ENCODE results near the gene UBN1.

UBN1 gene

DNA sequence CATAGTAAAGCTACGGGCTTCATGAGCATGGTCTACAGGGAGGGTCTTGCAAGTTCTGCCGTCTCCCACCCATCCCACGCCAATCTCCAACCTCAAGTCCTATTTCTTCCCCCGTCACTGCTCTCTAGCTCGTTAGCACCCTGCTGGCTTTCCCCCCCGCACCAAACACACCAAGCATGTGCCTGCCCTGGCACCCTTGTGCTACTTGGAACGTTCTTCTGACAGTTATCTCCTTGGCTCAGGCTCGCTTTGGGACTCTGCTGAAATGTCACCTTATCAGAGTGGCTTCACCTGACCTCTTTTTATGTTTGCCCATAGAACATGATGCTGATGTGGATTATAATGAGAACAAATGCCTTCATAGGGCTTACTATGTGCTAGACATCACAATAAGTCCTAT lies 22.1 kb upstream of the UBN1 start:
- no peak for DNase-seq

DNA sequence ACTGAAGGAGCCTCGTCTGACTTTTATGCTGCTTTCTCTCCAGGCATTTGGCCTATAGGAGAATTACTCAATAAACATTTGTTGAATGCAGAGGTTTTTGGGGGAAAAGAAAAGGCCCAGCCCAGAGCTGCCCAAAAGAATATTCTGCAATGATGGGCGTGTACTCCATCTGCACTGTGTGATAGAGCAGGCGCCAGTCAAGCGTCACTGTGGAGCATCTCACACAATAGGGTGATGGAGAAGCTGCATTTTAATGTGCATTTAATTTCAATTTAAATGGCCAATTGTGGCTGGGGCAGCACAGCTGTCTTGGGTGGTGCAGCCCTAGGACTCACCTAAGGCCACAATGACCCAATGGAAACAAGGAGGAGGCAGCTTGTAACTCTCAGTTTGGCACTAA lies 20.8 kb upstream of the UBN1 start:
- DNase-seq = no peak

DNA sequence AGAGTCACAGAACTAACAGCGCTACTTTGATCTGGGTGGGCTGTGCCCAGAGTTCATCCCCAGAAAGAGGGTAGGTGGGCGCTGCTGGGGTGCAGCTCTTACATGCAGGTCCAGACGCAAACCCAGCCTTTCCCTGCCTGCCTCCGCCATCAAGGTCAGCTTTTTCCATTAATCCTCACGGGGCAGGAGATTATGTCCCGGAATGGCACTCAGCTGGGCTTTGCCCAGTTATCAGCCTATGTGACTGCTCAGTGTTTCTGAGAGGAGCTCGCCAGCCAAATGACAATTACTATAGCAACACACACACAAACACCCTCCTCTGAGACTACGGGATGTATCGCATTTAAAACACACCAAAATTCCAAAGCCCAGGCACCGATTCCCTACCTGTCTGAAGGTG lies 20.3 kb upstream of the UBN1 start:
- DNase-seq = no peak

DNA sequence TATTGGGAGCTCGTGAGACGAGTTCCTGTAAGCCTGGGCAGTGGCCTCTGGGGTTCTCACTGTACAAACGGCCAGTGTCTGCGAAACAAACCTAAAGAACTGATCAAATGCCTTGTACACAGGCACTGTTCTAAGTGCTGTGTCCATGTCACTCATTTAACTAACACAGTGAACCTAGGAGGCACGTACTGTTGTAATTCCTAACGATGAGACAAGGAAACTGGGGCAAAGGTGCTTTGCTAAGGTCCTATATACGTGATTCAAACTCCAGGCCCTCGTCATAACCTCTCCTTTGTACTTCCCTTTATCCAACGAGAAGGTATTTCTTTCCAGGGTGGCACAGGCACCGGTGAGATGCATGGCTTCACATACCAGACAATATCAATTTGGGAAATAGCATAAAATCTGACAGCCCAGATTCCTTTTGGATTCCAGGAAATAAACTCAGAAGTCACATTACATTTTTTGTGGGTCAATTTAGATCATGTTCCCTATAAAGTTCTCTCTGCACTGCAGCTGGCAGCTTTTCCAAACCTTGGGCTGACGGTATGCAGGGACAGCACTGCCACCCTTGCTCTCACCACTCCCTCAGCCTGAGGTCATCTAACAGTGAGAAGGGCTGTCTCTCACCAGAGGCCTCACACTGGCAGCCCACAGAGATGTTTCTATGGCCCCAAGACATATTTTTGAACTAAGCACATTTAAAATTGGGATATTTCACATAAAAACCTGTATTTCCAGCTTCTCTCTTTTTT lies 18.5 kb upstream of the UBN1 start:
- no peak for DNase-seq

DNA sequence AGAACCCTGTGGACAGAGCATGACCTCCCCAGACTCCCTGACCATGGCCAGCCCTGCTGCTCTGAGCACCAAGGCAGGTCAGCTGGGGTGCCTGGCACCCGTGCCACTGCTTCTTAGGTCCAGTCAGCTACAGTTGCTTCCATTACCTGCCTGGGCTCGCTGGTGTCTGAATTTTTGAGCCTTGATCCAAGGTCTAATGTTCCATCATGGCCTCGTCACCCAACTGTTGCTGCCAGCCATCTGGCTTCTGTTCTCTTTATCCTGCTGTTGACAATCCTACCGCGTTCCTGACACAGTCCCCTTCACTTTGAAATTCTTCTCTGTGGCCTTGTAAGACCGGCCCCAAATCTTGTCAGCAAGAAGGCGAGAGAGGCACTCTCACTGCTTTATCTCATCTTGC lies 16.9 kb upstream of the UBN1 start:
- DNase-seq = no peak

DNA sequence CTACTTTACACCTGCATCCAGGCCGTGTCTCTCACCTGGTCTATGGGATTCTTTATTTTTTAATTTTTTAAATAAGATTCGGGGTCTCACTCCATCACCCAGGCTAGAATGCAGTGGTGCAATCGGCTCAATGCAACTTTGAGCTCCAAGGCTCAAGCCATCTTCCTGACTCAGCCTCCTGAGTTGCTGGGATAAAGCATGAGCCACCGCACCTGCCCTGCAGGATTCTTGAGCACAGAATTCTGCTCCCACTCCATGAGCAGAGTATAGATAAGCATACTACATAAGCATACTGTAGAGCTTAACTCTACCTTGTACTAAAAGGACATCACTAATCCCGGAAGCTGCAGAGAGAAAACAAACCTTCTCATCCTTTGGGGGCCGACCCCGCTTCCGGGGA lies 15.7 kb upstream of the UBN1 start:
- no peak for DNase-seq

DNA sequence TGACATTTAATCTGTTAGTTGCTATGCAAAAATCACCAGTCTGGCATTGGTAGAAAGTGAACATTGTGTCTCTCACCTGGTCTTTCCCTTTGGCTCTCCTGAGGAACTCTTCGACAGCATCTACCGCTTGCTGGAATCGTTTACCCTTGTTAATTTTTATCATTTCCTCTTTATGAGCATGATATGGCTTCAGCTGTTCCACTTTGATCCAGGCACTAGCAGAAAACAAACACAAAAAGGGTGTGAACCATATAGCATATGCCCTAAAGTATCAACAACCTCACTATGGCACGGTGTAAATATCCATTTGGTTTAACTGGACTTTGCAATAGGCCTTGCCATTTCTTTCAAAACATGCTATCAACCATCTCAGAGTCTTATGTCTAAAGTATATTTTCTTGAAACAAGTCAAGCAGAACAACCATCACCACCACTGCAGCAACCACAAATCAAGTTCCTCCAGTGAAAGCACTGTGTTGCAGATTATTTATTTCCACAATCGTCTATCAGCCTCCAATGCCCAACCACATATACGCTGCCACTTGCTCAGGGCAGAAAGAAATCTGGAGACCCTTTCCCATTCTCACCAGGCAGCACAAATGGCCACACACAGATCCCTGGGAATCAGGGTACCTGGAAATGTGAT lies 14.5 kb upstream of the UBN1 start:
- DNase-seq = no peak

DNA sequence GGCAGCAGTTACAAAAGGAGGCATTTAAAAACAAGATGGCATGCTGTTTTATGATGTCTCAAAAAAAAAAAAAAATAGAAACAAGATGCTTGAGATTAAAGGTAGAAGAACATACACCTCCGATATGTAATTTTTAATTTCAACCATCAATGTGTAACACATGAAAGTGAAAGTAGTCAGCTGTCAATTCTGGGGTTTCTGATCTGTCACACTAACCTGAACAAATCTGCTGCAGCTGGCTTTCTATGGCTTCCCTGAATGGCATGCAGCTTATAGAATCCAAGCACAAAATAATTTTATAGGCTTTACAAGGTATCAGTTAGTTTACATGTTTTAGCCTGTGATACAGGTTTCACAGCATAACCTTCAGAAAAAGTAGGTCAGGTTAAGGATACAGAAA lies 13.7 kb upstream of the UBN1 start:
- DNase-seq = no peak

DNA sequence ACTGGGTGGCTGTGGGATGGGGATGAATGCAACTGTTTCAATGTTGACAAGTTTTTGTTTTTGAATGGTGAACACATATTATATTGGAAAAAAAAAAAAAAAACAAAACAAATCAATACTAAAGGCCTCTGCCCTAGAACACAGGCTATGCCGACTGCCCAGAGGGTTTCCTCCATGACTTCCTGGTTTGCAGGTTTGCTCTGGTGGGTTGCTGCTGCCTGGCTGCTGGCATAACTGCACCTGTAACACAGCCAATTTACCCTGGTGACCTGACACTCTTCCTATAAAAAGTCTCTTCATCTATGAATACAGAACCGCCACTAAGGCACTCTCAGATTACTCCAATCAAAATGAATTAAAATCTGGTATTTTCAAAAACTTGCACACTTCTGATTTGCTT lies 10.6 kb upstream of the UBN1 start:
- DNase-seq = no peak

DNA sequence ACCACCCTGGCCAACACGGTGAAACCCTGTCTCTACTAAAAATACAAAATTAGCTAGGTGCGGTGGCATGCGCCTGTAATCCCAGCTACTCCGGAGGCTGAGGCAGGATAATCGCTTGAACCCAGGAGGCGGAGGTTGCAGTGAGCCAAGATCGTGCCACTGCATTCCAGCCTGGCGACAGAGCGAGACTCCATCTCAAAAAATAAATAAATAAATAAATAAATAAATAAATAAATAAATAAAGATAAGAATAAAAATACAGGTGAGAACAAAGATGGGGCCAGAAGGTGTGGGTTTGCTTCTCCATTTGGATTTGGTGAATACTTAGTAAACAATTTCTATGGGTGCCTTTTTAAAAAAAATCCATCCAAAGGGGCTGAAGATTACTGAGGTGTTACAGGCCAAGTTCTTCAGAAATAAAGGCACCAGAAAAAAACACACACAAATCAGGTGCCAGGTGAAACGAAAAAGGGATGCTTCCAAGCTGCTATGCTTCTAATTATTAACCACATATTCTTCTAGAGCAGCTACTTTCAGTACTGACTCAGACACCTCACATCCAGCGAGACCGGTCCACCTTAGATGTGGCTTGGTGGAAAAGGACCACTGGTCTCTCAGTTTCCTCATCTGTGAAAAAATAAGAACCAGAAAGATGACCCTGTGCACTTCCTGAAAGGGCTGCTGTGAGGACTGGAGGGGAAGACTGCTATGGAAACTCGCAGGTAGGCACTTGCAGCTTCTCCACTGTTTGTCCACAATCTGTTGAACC lies 9.4 kb upstream of the UBN1 start:
- DNase-seq = no peak

DNA sequence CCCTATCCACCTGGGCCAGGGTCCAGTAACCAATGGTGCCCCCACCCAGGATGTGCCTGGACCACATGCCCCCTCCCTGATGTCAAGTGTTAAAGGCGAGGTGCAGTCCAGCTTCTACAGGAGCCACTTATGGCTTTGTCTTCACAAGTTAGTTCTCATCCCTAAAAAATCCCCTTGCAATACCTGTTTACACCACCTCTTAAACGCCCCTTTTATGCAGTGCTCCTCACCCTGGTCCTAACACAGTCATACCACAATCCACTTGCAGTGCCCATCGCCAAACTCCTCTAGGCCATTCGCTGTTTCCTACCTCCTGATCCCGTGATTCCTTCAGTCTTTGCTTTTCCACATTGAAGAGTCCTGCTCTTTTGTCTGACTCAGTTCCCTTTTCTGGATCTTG lies 7.3 kb upstream of the UBN1 start:
- no peak for DNase-seq

DNA sequence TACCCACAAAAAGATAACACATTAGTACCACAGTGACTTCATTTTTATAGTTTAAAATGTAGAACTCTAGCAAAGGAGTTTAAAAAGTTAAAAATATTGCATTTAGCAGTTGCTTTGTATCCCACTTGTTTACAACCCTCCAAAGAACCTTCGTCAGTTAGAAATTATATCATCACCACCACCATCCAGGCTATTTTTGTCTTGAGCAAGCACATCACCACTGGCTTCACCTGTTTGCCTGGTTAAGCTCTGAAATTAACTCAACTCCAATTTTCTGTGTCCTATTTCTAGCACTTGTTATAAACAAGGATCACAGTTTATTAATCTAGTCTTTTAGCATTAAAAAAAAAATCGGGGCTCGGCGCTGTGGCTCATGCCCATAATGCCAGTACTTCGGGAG lies 6.3 kb upstream of the UBN1 start:
- DNase-seq = no peak

DNA sequence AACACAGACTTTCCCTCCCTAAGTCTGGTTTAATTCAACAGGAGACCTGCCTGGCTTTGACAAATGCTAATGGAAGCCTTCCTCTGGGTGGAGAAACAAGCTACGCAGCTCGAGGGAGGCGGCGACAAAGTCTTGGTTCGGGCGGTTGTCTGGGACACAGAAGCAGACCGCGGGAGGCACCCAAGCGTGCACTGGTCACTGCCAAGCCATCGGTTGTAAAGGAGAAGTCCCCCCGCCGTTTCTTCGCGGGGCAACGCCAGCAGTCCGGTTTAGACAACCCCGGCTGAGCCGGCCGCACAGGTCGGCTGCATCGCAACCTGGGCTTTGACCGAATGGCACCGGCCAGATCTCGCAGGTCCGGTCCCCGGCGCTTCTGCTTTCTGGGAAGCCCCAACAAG lies 779 bp upstream of the UBN1 start:
- peak; percentile 12 for DNase-seq

DNA sequence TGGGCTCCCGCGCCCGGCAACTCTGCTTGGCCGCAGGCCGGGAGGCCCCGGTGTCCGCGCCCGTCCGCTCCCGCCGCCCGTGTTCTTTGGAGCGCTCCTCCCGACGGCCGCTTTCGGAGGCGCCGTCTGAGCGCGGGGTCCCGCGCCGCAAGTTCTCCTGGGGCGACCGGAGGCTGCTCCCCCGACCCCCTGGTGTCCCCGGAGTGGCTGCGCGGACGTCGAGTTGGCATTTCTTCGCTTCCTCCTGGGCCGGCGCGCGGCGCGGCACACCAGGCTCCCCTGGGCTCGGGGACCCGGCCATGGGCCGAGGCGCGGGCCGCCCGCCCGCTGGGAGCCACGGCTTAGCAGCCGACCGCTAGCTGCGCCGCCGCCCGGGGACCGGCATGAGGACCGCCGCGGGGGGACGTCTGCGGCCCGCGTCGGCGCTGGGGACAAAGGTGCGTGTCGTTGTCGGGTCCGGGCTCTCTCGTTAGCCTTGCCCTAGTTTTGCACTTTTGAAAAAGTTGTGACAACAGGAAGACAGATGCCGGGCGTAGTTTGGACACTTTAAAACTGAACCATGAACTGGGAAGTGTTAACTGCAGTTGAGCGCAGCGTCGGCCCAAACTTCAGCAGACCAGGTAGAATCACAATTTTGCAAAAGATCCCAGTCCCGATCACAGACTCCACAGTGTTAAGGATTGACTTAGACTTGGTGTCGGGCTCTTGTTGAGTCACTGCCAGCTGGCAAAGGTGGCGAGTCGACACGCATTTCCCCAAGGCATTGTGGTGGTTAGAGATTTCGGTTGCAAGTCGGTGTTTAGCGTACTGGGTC lies 700 bp downstream of the UBN1 start:
- DNase-seq = peak; percentile 6

DNA sequence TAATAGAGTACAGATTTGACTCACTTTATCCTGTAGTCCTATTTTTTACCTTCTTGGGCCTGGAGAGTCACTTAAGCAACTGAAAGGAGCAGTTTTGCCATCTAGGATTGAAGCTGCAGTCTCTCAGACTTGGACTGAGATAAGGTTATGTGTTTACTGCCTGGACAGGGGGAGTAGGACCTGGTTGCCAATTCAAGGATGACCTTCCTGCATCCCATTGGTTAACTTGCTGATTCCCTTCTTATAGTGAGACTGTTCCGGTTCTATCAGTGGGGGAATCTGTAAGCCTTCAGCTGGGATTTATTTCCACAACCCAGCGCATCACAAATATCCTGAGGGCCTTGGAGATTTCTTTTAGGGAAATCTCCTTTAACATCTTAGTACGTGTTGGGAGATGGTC lies 2.9 kb downstream of the UBN1 start:
- no peak for DNase-seq

DNA sequence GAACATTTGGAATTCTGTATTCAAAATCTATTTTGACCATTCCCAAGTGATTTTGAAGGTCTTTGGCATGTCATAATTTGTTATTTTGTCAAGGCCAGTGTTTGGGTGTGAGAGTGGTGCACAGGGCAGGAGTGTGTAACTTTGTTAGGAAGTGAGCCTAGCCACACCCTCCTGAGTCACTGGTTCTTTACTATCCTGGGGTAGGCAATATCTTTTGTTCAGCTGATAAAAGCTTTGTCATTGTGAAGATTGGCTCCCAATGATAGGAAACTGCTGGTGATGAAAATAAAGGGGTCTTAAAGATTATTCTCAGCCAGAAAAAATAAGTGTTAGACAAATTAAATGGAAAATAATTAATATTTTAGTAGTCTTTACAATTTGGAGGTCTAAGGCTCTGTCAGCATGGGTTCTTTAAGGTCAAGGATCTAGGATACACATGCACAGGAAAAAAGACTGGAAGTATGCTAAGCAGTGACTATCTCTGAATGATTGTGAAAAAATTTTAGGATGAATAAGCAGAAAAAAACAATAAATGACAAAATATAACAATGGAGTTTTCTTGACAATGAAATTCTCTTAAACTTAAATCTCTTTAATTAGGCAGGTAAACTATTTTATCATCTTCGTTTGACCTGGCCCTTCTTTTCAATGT lies 5.1 kb downstream of the UBN1 start:
- no peak for DNase-seq

DNA sequence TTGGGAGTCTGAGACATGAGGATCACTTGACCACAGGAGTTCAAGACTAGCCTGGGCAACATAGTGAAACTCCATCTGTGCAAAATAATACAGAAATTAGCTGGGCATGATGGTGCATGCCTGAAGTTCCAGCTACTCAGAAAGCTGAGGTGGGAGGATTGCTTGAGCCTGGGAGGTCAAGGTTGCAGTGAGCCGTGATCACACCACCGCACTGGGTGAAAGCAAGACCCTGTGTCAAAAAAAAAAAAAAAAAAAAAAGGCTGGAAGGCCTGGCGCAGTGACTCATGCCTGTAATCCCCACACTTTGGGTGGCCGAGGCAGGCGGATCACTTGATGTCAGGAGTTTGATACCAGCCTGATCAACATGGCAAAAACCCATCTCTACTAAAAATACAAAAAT lies 8.1 kb downstream of the UBN1 start:
- no peak for DNase-seq

DNA sequence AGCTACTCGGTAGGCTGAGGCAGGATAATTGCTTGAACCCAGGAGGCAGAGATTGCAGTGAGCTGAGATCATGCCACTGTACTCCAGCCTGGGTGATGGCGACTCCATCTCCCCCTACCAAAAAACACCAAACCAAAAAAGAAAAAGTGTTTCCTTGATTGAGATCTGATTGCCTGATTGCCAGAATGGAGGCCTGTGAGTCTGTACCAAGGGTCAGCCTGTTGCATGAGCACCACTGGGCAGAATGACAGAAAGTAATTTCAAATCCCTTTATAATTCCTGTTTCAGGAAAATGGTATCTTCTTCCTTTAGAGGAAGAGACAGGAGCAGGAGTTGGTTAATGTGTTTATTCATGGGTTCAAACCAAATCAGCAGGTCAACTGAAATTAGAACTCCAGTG lies 8.5 kb downstream of the UBN1 start:
- no peak for DNase-seq

DNA sequence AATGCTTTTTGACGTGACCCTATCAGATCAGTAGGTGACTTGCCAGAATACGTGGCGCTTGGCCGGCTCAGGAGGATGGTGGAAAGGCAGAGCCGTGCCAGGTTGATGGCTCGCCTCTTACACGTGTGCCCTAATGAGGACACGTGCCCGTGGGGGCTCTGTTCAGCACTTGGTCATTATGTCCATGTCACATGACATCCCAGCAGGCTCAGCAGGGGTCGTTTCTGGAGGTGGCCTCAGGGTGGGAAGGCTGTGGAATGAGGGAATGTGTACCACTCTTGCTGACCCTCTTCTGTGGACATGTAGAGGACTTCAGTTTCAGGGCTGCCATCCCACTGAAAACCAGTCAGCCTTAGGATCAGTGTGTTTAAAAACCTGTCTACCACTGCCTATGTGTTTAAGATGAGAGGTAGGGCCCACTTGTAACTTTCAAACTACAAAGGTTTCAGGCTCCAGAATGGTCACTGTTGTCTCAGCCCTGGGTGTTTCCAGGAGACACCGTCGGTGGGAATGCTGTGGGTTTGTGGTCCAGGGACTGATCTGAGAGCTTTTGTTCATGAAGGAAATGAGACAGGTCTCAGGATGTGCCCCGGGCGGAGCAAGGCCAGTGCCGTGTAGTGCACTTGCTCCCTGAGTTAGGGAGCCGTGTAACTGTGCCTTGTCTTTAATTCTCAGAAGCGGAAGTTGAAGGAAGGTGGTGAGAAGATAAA lies 12.1 kb downstream of the UBN1 start:
- DNase-seq = no peak

DNA sequence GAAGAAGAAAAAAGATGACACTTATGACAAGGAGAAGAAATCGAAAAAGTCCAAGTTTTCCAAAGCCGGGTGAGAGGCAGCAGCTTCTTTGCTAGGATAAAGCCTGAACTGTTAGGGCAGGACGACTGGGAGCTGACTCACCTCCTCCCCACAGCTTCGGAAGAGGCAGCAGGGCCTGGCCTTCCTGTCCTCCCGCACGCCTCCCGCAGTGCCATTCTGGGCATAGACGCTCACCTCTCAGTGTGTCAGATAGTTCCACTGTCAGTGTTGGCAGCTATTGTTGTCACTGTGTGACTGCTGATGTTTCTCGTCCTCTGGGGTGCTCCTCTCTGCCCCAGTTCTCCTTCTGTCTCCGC lies 12.6 kb downstream of the UBN1 start:
- DNase-seq = no peak

DNA sequence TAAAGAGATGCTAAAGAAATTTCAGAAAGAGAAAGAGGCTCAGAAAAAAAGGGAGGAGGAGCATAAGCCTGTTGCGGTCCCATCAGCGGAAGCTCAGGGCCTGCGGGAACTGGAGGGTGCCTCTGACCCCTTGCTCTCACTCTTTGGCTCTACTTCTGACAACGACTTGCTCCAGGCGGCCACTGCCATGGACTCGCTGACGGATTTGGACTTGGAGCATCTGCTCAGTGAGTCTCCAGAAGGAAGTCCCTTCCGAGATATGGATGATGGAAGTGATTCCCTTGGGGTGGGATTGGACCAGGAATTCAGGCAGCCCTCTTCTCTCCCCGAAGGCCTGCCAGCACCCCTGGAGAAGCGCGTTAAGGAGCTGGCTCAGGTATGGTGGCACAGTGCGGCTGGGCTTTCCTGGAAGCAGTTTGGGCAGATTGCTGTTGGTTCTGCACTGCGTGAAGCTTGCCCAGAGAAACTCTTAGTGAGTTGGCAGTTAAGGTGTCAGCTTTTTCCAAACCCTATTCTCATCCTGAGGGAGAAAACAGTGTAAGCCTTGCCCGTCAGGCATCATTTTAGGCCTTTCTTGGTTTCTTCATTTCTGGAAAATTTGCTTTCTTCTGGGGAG lies 13.6 kb downstream of the UBN1 start:
- no peak for DNase-seq

DNA sequence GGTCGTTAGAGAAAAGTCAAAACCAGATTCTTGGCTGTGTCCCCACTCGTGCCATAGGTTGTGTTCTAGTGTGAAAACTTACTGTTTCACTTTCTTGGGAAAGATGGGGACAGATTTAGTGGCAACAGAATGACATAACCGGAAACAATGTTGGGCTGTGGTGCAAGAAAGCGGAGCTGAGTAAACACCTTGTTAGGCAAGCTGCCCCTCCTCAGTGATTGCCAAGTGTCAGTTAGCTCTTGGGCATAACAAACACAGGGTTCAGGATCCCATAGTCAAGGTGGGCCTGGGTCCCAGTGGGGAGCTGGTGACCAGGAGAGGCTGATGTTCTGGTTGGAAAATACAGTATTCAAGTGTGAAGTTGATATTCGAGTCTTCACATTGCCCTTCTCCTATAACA lies 15.4 kb downstream of the UBN1 start:
- no peak for DNase-seq
